CD1c-positive myeloid dendritic cell (primary cell): ENCODE results near the gene HIF3A.
"Not testable (repeated sequence)": the region's sequence is repeated elsewhere in the genome, so short reads cannot be mapped to it uniquely, and the experiment has no call there.

Source experiments
- DNase-seq: peaks from one replicate; pipeline ENCODE4 v3.0.0-alpha.2; 2016; ENCODE audit errors: extremely low spot score

HIF3A gene

DNA sequence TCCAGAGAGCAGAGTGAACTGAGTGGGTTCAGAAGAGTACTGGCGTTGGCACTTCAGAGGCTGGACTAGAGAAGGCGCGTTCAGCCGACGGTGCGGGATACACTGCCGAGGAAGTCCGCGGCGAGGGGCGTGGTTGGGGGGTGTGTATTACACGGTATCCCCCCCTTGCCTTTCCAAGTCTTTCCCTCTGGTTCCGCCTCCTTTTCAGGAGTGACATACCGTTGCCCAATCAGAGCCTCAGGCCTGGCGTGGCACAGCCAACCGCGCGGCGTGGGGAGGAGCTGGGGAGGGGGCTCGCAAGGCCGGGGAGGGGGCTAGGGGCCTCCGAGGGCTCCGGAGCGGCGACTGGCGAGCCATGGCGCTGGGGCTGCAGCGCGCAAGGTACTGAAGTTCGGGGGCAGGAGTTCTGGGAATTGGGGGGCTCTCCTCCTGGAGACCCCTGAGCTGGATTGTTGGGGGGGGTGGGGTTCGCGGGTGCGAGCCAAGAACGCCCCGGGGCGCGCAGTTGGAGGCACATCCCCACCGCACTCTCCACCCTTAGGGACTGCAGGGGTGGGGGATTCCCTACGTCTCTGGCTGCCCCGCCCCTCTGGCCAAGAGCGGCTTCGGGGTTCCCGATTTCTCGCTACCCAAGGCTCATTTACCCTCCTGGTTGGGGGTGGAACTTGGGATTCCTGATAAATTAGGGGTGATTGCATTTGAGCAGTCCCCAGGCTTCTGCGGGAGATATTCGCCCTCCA, at the start of gene HIF3A:
HIF3A (plus strand) TSS at position 321 of the 740 bp plus-strand sequence; CDS start at position 356, 35 bp downstream.
- DNase-seq: peak; percentile 5

DNA sequence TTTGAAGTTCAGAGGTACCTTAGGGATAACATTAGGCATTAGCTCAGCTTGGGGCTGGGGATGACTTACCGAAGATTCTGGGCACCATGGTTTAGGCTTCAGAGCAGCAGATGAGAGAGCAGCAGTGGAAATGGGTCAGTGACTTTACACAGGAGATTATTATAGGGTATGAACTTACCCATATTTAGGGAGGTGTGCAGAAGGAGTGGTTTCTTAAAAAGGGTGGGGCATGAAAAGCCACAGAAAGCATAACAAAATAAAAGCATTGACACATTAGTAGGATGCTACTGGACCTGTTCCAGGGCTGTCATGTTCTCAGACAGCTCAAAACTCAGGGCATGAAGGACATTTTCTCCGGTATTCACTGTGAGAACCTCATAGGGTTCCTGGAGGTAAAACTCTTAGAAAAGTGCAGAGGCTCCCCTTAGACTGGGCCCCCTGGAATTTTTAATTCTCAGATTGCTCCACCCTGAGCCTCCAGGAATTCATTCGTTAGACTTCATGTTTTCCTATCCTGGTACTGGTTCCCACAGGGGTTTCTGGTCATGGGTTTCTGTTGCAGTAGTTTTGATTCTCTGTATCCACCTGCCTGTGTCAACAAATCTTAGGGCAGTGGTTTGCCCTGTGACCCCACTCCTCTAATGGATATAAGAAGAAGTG, 46.6 kb upstream of the HIF3A start:
- DNase-seq: no peak

DNA sequence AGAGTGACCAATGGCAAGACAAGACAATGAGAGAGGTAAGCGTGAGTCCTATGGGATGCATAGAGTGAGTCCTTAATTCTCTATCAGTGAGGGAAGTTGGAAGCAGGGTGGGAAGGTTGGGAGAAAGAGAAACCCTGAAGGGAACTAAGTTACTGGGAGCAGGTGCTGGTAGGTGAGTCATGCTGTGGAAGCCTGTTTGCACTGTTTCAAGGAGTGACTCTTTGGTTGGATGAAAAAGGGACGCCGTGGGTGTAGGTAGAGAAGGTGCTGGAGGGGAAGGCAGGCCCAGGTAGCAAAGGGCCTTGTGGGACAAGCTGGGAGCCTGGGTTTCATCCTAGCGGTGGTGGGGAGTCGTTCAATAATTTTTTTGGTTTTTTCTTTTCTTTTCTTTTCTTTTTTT, 45.4 kb upstream of the HIF3A start:
- DNase-seq: no peak

DNA sequence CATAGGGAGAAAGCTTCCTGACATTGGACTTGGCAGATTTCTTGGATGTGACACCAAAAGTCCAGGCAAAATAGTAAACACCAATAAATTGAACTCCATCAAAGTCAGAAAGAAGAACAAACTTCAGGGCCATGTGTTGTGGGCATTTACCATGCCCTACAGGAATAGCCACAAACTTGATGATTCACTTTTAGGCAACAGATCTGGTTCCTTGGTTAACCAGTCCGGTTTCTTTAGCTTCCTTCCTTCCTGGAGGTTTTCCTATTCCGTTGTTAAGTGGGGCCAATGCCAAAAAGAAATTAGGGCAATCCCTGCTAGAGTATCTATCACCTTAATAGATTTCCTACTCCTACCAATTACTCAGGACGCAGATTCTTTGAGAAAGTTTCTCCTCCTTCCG, 42.1 kb upstream of the HIF3A start:
- DNase-seq: no peak

DNA sequence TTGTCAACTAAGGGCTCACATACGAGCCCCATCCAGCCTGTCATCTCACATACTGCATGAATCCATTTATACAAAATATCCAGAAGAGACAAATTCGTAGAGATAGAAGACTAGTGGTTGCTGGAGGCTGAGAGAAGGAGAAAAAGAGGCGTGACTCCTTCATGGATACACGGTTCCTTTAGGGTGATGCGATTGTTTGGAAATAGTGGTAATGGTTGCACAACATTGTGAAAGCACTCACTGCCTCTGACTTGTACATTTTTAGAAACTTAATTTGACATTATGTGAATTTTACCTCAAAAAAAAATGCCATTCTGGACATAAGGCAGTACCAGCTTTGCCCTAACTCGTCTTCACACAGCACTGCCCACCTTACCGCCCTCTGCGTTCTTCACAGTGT, 40.0 kb upstream of the HIF3A start:
- no peak for DNase-seq

DNA sequence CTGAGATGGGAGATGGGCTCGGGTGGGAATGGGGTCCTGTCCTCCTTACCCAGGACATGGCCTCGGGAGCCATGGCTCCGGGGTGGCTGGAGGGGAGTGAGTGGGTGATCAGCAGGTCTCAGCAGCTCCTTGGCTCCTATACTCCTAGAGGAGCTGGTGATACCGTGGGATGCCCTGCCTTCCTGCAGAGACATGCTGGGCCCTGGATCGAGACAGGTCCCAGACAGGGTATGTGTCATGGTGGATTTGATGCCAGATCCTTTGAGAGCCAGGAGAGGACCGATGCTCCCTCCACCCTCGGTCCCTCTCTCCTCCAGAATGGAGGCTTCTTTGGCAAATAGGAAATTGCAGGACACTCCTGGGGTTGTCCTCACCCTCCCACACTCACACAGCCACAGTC, 35.3 kb upstream of the HIF3A start:
- not testable (repeated sequence) for DNase-seq

DNA sequence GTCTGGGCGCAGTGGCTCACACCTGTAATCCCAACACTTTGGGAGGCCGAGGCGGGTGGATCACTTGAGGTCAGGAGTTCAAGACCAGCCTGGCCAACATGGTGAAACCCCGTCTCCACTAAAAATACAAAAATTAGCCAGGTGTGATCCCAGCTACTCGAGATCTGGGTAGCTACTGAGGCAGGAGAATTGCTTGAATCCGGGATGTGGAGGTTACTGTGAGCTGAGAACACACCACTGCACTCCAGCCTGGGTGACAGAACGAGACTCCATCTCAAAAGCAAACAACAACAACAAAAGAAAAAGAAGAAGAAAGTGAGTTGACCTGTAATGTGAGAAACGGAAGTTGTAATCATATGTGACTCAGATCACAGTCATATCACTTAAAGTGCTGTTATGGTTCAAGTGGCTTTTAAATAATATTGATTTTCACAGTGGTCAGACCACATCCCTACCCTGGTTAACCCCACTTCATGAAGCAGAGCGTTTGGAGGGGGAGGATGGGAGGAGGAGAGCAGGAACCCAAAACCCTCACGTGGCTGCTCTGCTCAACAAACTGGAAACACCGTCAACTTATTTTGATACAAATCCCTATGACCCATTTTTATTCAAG, 34.1 kb upstream of the HIF3A start:
- DNase-seq: peak; percentile 51

DNA sequence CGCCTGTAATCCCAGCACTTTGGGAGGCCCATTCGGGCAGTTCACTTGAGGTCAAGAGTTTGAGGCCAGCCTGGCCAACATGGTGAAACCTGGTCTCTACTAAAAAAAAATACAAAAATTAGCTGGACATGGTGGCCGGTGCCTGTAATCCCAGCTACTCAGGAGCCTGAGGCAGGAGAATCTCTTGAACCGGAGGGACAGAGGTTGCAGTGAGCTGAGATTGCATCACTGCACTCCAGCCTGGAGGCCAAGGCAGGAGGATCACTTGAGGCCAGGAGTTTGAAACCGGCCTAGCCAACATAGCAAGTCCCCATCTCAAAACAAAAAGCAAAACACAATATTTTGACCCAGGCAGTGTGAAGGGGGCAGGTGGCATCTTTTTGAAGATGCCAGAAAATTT, 32.0 kb upstream of the HIF3A start:
- DNase-seq: not testable (repeated sequence)

DNA sequence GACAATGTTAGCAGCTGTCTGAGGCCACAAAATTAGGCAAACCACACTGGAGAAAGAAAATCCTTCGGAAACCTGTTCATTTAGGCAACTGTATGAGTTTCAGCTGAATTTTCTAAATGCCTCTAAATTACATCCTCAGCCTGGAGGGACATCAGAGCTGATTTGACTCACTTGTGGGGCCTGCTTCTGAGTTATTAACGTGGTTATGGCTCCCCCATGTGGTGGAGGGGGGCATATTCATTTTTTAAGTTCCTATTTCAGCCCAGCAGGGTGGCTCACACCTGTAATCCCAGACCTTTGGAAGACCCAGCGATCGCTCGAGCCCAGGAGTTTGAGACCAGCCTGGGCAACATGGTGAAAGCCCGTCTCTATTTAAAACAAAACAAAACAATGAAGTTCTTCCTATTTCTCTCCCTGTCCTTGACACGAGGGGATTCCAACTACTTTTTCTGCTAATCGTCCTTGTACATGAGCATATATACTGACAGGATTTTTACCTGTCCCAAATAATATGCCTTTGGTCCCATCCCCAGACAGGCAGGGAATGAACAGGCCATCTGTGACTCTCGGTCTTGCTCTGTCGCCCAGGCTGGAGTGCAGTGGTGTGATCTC, 31.5 kb upstream of the HIF3A start:
- DNase-seq: peak; percentile 83

DNA sequence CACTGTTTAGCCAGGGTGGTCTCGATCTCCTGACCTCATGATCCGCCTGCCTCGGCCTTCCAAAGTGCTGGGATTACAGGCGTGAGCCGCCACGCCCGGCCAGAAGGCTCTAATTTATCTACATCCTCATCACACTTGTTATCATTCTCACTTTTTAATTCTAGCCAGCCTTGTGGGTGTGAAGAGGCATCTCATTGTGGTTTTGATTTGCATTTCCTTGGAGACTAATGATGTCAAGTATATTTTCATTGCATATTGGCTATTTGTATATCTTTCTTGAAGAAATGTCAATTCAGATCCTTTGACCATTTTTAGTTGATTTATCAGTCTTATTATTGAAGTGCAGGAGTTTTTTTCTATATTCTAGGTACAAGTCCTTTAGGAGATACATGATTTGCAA, 27.7 kb upstream of the HIF3A start:
- DNase-seq: no peak

DNA sequence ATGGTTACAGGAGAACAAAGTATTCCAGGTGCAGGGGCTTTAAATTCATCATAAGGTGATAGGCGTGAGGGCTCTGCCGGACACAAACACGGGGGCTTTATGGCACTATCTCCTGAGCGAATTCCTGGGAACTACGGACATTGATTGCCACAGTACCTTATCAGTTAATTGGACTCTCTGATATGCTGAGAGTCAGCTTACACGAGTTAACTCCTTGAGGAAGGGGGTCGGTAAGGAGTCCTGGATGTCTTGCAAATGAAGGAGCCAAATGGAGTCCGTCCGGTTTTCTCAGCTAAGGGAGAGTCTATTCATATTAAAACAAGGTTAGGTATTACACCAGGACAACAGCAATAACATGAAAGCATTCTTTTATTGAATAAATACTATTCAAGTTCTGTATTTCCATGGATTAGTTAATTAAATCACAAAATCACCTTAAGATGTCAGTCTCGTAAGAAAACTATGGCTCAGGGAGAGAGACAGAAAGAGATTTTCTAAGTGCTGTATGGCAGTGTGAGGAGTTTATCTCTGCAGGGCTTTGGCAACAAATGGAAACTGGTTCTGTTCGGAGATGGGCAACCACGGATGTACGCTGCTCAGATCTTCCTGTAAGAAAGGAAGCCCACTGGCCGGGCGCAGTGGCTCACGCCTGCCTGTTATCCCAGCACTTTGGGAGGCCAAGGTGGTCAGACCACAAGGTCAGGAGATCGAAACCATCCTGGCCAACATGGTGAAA, 26.2 kb upstream of the HIF3A start:
- no peak for DNase-seq

DNA sequence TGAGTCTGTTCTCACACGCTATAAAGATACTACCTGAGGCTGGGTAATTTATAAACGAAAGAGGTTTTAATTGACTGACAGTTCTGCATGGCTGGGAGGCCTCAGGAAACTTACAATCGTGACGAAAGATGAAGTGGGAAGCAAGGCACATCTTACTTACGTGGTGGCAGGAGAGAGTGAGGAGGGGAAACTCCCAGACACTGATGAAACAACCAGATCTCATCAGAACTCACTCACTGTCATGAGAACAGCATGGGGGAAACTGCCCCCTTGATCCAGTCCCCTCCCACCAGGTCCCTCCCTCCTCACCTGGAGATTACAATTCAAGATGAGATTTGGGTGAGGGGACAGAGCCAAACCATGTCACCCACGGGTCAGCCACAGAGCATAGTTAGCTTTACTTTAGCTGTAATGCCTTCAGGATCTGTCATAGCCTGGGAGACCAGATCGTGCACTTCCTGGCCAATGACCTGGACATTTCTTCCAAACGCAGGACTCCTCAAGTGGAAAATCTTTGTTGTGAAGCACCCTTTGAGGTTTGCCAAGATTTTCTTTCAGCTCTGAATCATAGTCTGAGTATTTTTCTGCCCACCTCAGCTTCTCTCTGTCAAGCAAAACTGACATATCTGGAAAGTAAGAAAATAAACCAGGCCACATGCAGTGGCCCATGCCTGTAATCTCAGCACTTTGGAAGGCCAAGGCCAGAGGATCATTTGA, 25.2 kb upstream of the HIF3A start:
- DNase-seq: no peak

DNA sequence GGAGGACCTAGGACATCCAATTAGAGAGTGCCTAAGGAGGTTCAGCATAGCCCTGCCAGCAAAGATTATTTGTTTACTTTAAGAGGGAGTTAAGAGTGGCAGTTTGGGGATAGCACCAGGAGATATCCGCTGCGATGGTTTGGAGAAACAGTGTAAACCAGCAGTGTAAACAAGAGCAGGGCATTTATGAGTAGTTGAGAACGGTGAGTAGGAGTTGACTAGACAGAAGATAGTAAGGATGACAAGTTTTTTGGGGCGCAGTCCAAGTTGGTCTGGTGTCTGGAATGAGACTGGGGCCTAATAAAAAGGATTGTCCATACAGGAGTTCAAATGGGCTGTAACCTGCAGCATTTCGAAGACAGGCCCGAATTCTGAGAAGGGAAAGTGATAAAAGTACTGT, 22.9 kb upstream of the HIF3A start:
- not testable (repeated sequence) for DNase-seq

DNA sequence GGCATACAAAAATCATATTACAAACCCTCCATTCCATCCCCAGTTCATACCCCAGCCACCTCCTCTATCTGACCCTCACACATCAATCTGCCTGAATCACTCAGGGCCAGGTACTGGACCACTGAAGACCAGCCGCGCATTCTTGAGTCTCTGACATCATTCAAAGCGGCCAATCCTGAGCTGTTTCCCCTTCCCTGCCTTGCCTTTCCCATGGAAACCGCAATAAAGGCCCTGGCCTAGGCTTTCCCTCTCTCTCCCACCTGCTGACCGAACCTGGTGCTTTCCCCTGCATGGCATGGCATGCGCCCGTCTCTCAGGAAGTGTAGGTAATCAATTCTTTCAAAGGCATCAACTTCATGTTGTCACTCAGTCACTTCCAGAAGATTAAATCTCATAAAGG, 17.7 kb upstream of the HIF3A start:
- no peak for DNase-seq

DNA sequence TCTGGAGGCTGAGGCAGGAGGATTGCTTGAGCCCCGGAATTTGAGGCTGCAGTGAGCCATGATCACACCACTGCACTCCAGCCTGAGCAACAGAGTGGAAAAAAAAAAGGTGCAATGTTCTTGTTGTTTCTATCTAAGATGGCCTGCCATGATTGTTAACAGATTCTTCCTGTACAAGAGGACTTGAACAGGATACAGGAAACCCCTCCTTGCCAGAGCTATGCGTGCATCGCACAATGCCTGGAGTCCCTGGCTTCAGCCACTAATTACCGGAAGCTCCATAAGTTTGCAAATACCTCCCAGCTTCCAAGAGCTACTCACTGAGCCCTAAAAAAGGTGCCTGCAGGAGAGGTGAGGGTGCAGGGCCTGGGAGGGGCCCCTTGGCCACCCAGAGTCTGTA, 13.1 kb upstream of the HIF3A start:
- no peak for DNase-seq

DNA sequence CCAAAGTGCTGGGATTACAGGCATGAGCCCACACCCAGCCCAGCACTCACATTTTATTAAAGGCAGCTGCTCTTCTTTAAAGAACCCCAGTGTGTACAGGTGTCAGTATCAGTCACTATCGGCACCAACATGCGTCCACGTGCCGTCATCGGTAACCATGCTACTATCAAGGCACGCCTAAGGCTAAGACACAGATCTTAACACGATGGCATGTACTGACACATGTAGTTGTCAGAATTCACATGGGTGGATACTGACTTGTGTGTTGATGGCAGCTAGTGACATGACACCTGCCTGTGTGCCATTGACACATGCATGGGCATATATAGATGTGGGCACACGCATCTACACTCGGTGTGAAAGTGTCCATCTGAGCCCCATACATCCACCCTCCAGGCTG, 12.2 kb upstream of the HIF3A start:
- no peak for DNase-seq

DNA sequence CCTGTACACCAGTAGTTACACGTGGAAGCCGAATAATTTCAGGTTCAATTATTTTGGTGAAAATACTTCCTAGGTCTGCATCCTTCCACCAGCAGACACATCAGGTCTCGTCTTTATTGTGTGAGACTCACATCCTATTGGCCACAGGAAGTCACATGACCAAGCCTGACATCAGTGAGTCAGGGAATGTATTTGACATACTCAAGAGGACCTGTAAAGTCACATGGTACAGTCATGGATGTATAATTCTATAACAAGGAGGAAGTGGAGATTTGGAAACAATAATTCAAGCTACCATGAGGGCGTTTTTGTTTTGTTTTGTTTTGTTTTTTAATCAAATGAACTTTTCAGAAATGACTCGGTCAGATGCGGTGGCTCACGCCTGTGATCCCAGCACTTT, 9.3 kb upstream of the HIF3A start:
- DNase-seq: peak; percentile 8

DNA sequence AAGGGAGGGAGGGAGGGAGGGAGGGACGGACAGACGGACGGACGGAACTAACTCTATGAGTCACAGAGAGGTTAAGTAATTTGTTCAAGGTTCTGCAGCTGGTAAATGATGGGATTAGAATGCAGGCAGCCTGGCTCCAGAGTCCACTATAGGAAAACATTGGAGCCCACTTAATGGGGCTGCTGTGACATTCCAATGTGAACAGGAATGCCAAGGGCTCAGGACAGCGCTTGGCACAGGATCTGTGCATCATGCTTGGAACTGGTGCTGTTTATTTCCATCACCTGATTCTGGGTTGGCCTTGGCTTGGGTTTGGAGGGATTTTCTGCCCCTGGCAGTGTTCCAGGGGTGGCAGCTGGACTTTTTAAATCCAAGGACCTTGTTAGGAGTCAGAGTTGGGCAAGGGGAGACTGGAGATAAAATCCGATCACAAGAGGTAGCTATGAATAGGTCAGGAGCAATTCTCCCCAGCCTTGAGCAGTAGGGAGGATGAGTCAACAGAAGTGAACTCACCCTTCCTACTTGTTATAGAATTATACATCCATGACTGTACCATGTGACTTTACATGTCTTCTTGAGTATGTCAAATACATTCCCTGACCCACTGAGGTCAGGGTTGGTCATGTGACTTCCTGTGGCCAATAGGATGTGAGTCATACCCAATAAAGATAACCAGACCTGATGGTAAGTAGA, 7.8 kb upstream of the HIF3A start:
- no peak for DNase-seq

DNA sequence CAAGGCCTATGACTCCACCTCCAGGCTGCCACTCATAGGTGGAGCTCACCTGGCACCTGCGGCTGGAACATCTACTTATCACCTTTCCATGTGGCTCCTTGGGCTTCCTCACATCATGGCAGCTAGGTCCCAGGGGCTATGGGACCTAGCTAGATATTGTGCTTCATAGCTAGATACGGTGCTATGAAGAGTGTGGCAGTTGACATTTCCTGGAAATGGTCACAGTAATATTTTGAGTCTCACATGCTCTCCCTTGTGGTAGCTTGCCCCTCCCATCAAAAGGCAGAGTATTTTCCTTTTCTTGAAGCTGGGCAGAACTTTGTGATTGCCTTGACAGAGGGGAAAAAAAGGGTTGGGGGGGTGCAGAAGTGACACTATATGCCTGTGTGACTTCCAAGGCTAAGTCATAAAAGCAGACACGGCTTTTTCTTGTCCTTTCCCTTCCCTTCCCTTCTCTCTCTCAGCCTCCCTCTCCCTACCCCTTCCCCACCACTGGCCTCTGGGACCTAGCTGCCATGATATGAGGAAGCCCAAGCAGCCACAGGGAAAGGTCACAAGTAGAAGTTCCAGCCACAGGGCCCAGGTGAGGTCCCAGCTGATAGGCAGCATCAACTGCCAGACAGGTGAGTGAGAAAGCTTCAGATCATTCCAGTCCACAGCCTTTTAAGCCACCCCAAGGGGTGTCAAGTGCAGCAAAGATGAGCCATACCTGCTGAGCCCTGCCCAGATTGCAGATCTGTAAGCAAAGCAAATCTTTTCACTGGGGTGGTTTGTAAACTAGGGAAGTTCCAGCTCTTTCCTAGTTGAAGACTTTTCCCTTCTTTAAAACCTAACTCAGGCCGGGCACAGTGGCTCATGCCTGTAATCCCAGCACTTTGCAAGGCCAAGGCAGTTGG, 6.9 kb upstream of the HIF3A start:
- no peak for DNase-seq

DNA sequence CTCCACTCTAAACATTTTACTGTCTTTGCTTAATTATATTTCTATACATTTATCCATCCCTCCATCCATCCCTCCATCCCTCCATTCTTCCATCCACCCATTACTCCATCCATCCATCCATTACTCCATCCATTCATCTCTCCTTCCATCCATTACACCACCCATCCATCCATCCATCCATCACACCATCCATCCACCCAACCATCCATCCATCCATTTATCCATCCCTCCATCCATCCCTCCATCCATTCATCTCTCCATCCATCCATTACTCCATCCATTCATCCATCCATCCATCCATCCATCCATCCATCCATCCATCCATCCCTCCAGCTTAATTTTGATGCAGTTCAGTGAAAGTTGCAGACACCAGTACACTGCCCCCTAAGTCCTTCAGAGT, 5.0 kb upstream of the HIF3A start:
- DNase-seq: no peak
